ENCODE measurements around the gene STUM.

The STUM gene

GRCh38 chr1:226576601-226577000 lies 28.0 kb downstream of the STUM start:
- TF ChIP-seq GATA3 (IDR thresholded peaks at IDR 0.05; ENCODE audit: low read depth, low read length) (no peak), GATA2 (IDR thresholded peaks at IDR 0.05; ENCODE audit: low read depth, low read length) (no peak)

GRCh38 chr1:226577401-226578180 lies 29.0 kb downstream of the STUM start:
- TF ChIP-seq GATA3 (IDR thresholded peaks at IDR 0.05; ENCODE audit: low read depth, low read length) (no peak), GATA2 (IDR thresholded peaks at IDR 0.05; ENCODE audit: low read depth, low read length) (no peak)

GRCh38 chr1:226578946-226579578 lies 30.5 kb downstream of the STUM start:
- no peak for TF ChIP-seq GATA3 (IDR thresholded peaks at IDR 0.05; ENCODE audit: low read depth, low read length)
- no peak for TF ChIP-seq GATA2 (IDR thresholded peaks at IDR 0.05; ENCODE audit: low read depth, low read length)

- TF ChIP-seq GATA3 (IDR thresholded peaks at IDR 0.05; ENCODE audit: low read depth, low read length): no peak
These were observed 31.3 kb downstream of the STUM start for GRCh38 chr1:226579781-226580323.

GRCh38 chr1:226580625-226581270 lies 32.2 kb downstream of the STUM start:
- TF ChIP-seq GATA3 (IDR thresholded peaks at IDR 0.05; ENCODE audit: low read depth, low read length): no peak
- TF ChIP-seq GATA2 (IDR thresholded peaks at IDR 0.05; ENCODE audit: low read depth, low read length): no peak

- TF ChIP-seq GATA3 (IDR thresholded peaks at IDR 0.05; ENCODE audit: low read depth, low read length) (no peak), GATA2 (IDR thresholded peaks at IDR 0.05; ENCODE audit: low read depth, low read length) (no peak)
These were observed 33.2 kb downstream of the STUM start for GRCh38 chr1:226581650-226582330.

- TF ChIP-seq GATA2 (IDR thresholded peaks at IDR 0.05; ENCODE audit: low read depth, low read length) (no peak), GATA3 (IDR thresholded peaks at IDR 0.05; ENCODE audit: low read depth, low read length) (no peak)
These were observed 34.4 kb downstream of the STUM start for GRCh38 chr1:226582966-226583365.

GRCh38 chr1:226584164-226584563 lies 35.6 kb downstream of the STUM start:
- TF ChIP-seq GATA3 (IDR thresholded peaks at IDR 0.05; ENCODE audit: low read depth, low read length) (no peak), GATA2 (IDR thresholded peaks at IDR 0.05; ENCODE audit: low read depth, low read length) (no peak)

- TF ChIP-seq GATA3 (IDR thresholded peaks at IDR 0.05; ENCODE audit: low read depth, low read length): no peak
- no peak for TF ChIP-seq GATA2 (IDR thresholded peaks at IDR 0.05; ENCODE audit: low read depth, low read length)
These were observed 37.6 kb downstream of the STUM start for GRCh38 chr1:226586116-226586515.

- no peak for TF ChIP-seq GATA2 (IDR thresholded peaks at IDR 0.05; ENCODE audit: low read depth, low read length)
- no peak for TF ChIP-seq GATA3 (IDR thresholded peaks at IDR 0.05; ENCODE audit: low read depth, low read length)
These were observed 38.3 kb downstream of the STUM start for GRCh38 chr1:226586650-226587422.

- TF ChIP-seq GATA3 (IDR thresholded peaks at IDR 0.05; ENCODE audit: low read depth, low read length) (no peak), GATA2 (IDR thresholded peaks at IDR 0.05; ENCODE audit: low read depth, low read length) (no peak)
These were observed 39.9 kb downstream of the STUM start for GRCh38 chr1:226588484-226588883.

GRCh38 chr1:226589008-226589733 lies 40.6 kb downstream of the STUM start:
- TF ChIP-seq GATA3 (IDR thresholded peaks at IDR 0.05; ENCODE audit: low read depth, low read length) (no peak), GATA2 (IDR thresholded peaks at IDR 0.05; ENCODE audit: low read depth, low read length) (no peak)

GRCh38 chr1:226590614-226591013 lies 42.0 kb downstream of the STUM start:
- no peak for TF ChIP-seq GATA2 (IDR thresholded peaks at IDR 0.05; ENCODE audit: low read depth, low read length)
- no peak for TF ChIP-seq GATA3 (IDR thresholded peaks at IDR 0.05; ENCODE audit: low read depth, low read length)

Data from SH-SY5Y (cell line).